Fibroblast of villous mesenchyme (primary cell): ENCODE results near the gene TAF5L. TPM values are rescaled to one million over a fixed set of nuclear protein-coding genes. Genes with fewer than 3 reads are reported as not detected.
"Not testable (repeated sequence)": the region's sequence is repeated elsewhere in the genome, so short reads cannot be mapped to it uniquely, and the experiment has no call there.

Experiments used
- DNase-seq: peaks from one replicate; pipeline ENCODE4 v3.0.0-alpha.2; 2010; ENCODE audit warnings: low read depth
- H3K4me3 ChIP-seq: 2 replicates; pipeline ENCODE4 v1.5.1; 2011; ENCODE audit warnings: low read depth, mild to moderate bottlenecking, low read length
- CTCF ChIP-seq: IDR thresholded peaks from 2 replicates; pipeline ENCODE4 v1.5.1; 2012; ENCODE audit warnings: low read depth, mild to moderate bottlenecking, low read length; ENCODE audit not compliant: insufficient read depth
- total RNA-seq: library from RNA; depleted of rRNA; stranded (reverse); fragments of >200 nt; gene quantifications from 2 replicates; pipeline ENCODE4 v1.2.3, GENCODE V29; 2012

TAF5L gene
- total RNA-seq, 1 donor, result 24.2 TPM

GRCh38 chr1:229563241-229563640 lies 62.7 kb downstream of the TAF5L start:
- H3K4me3 ChIP-seq, result no peak overlapping the region
- no peak for DNase-seq
- TF ChIP-seq CTCF, result no peak

- no peak for DNase-seq
- H3K4me3 ChIP-seq, result no peak overlapping the region
- TF ChIP-seq CTCF, result no peak
These were observed 63.2 kb downstream of the TAF5L start for GRCh38 chr1:229562686-229563085.

GRCh38 chr1:229561141-229561540 lies 64.8 kb downstream of the TAF5L start:
- no peak for DNase-seq
- no peak for TF ChIP-seq CTCF
- no peak overlapping the region for H3K4me3 ChIP-seq

- not testable (repeated sequence) for H3K4me3 ChIP-seq, DNase-seq
These were observed 65.8 kb downstream of the TAF5L start for GRCh38 chr1:229560124-229560523.

GRCh38 chr1:229559336-229559801 lies 66.6 kb downstream of the TAF5L start:
- not testable (repeated sequence) for DNase-seq
- H3K4me3 ChIP-seq, result peak overlapping the region; percentile 79

- DNase-seq, result peak; percentile 98
- peak; percentile 76 for TF ChIP-seq CTCF
- H3K4me3 ChIP-seq, result peak within 1 kb of the TSS; percentile 79
These were observed 67.2 kb downstream of the TAF5L start, which contains the start of gene ABCB10 for GRCh38 chr1:229558460-229559335. TSS of gene ABCB10 (minus strand) at chr1:229558707. CDS start at chr1:229558652, 55 bp downstream.

GRCh38 chr1:229557913-229558414 lies 68.0 kb downstream of the TAF5L start:
- TF ChIP-seq CTCF, result peak; percentile 12
- H3K4me3 ChIP-seq, result peak overlapping the region; percentile 79
- peak; percentile 31 for DNase-seq
